DOHH2 (cell line): ENCODE data around the gene NME4.
"Not testable (repeated sequence)": the region's sequence is repeated elsewhere in the genome, so short reads cannot be mapped to it uniquely, and the experiment has no call there.

ENCODE experiments used
- H3F3A ChIP-seq: fragments of 200-600 bp; sonication (generic), shearing (Covaris generic); 2 replicates; pipeline ENCODE4 v1.6.0; 2016; ENCODE audit warnings: antibody characterized with exemption, mild to moderate bottlenecking; ENCODE audit not compliant: control insufficient read depth, insufficient read depth
- H3K27ac ChIP-seq: fragments of 200-600 bp; sonication (generic); 2 replicates; pipeline ENCODE4 v1.5.1; 2014; ENCODE audit warnings: low read depth, mild to moderate bottlenecking, low read length, moderate library complexity
- H3K27me3 ChIP-seq: fragments of 200-600 bp; sonication (generic); 2 replicates; pipeline ENCODE4 v1.6.1; 2014; ENCODE audit warnings: mild to moderate bottlenecking, low read length, mixed read lengths; ENCODE audit not compliant: control insufficient read depth
- H3K36me3 ChIP-seq: fragments of 200-600 bp; sonication (generic); 2 replicates; pipeline ENCODE4 v1.6.1; 2014; ENCODE audit warnings: mild to moderate bottlenecking, low read length, moderate library complexity, mixed read lengths; ENCODE audit not compliant: control insufficient read depth
- H3K4me1 ChIP-seq: fragments of 200-600 bp; sonication (generic); 2 replicates; pipeline ENCODE4 v1.6.1; 2014; ENCODE audit warnings: mild to moderate bottlenecking, low read length, mixed read lengths; ENCODE audit not compliant: control insufficient read depth
- H3K4me2 ChIP-seq: fragments of 200-600 bp; sonication (generic); 2 replicates; pipeline ENCODE4 v1.6.0; 2014; ENCODE audit warnings: mild to moderate bottlenecking, low read length, moderate library complexity
- H3K4me3 ChIP-seq: fragments of 200-600 bp; sonication (generic); 2 replicates; pipeline ENCODE4 v1.5.1; 2014; ENCODE audit warnings: mild to moderate bottlenecking, low read length, mixed read lengths
- H3K79me2 ChIP-seq: fragments of 200-600 bp; sonication (generic); 2 replicates; pipeline ENCODE4 v1.6.1; 2014; ENCODE audit warnings: mild to moderate bottlenecking, low read length, mixed read lengths; ENCODE audit not compliant: control insufficient read depth
- H3K9me2 ChIP-seq: fragments of 200-600 bp; sonication (generic); replicated peaks from 2 replicates; pipeline ENCODE4 v1.6.1; 2014; ENCODE audit warnings: mild to moderate bottlenecking, low read length, mixed read lengths; ENCODE audit not compliant: control insufficient read depth
- H3K9me3 ChIP-seq: fragments of 200-600 bp; sonication (generic); 2 replicates; pipeline ENCODE4 v1.6.1; 2014; ENCODE audit warnings: antibody characterized with exemption, low read length, mixed read lengths; ENCODE audit not compliant: control insufficient read depth, insufficient read depth
- H4K20me1 ChIP-seq: fragments of 200-600 bp; sonication (generic); 2 replicates; pipeline ENCODE4 v1.6.0; 2014; ENCODE audit warnings: low read depth, mild to moderate bottlenecking, antibody characterized with exemption, low read length, moderate library complexity; ENCODE audit not compliant: control insufficient read depth, insufficient read depth
- CTCF ChIP-seq: fragments of 200-600 bp; sonication (generic); IDR thresholded peaks from one replicate; pipeline ENCODE4 v1.5.1; 2014; ENCODE audit warnings: antibody characterized with exemption, mild to moderate bottlenecking, low read depth, low read length; ENCODE audit not compliant: poor library complexity, severe bottlenecking
- EZH2phosphoT487 ChIP-seq: fragments of 200-600 bp; sonication (generic); IDR thresholded peaks from 2 replicates; pipeline ENCODE4 v1.6.1; 2017; ENCODE audit warnings: borderline replicate concordance, mild to moderate bottlenecking, antibody characterized with exemption, low read length, moderate library complexity, mixed read lengths

The NME4 gene

GRCh38 chr16:414395-415169 is 17.6 kb downstream of the NME4 start:
- H3K27me3 ChIP-seq = no peaks in the 10 kb centered on the region

GRCh38 chr16:415170-415498 is 18.1 kb downstream of the NME4 start:
- H3K36me3 ChIP-seq, H3K9me2 ChIP-seq, H3K79me2 ChIP-seq, H3K4me1 ChIP-seq, H3K9me3 ChIP-seq, H3K27me3 ChIP-seq, H3K27ac ChIP-seq, H3K4me2 ChIP-seq, H3F3A ChIP-seq, H4K20me1 ChIP-seq, H3K4me3 ChIP-seq: not testable (repeated sequence)

More at GRCh38 chr16:414395-415169, 17.6 kb downstream of the NME4 start:
- no peak overlapping the region for H3K4me3 ChIP-seq
- no peaks in the 10 kb centered on the region for H3K36me3 ChIP-seq
- no peaks in the 10 kb centered on the region for H3K4me1 ChIP-seq
- H3K79me2 ChIP-seq = no peaks in the 10 kb centered on the region
- H4K20me1 ChIP-seq = no peaks in the 10 kb centered on the region
- no peaks in the 10 kb centered on the region for H3K9me3 ChIP-seq
- no peak for TF ChIP-seq CTCF
- TF ChIP-seq EZH2phosphoT487 = no peak
- H3K4me2 ChIP-seq = no peak overlapping the region
- H3F3A ChIP-seq = no peaks in the 10 kb centered on the region
- no peaks in the 10 kb centered on the region for H3K9me2 ChIP-seq
- no peak overlapping the region for H3K27ac ChIP-seq

GRCh38 chr16:422179-422578 is 25.2 kb downstream of the NME4 start:
- not testable (repeated sequence) for H4K20me1 ChIP-seq, H3K4me3 ChIP-seq, H3K9me2 ChIP-seq, H3K36me3 ChIP-seq, H3K27ac ChIP-seq, H3F3A ChIP-seq, H3K4me2 ChIP-seq, H3K9me3 ChIP-seq
- Histone ChIP-seq H3K4me1 (peaks cover 14% of the 10 kb centered on the region), H3K79me2 (peaks cover 11% of the 10 kb centered on the region), H3K27me3 (peaks cover 12% of the 10 kb centered on the region)

GRCh38 chr16:424033-424622 is 27.1 kb downstream of the NME4 start:
- no peaks in the 10 kb centered on the region for H3F3A ChIP-seq
- H3K36me3 ChIP-seq = peaks cover 14% of the 10 kb centered on the region
- H4K20me1 ChIP-seq = peaks cover 5% of the 10 kb centered on the region; the same call in 1 of the 2 replicates
- H3K4me1 ChIP-seq = peaks cover 34% of the 10 kb centered on the region
- H3K4me3 ChIP-seq = peak overlapping the region; percentile 75
- no peak for TF ChIP-seq EZH2phosphoT487
- TF ChIP-seq CTCF = no peak
- H3K9me2 ChIP-seq = no peaks in the 10 kb centered on the region
- H3K9me3 ChIP-seq = no peaks in the 10 kb centered on the region
- H3K4me2 ChIP-seq = peak overlapping the region; percentile 86
- H3K27ac ChIP-seq = no peak overlapping the region
- peaks cover 12% of the 10 kb centered on the region for H3K27me3 ChIP-seq
- H3K79me2 ChIP-seq = peaks cover 30% of the 10 kb centered on the region
